Spleen (tissue), 7 donors: ENCODE results near the gene RIMBP2.

Experiments used
- POLR2A ChIP-seq, 3 donors: fragments of 450-650 bp; IDR thresholded peaks; one replicate each; pipeline ENCODE4 v1.5.1; 2017; ENCODE audit warnings: antibody characterized with exemption in 3 of 3, mild to moderate bottlenecking in 1 of 3
- POLR2AphosphoS5 ChIP-seq, 3 donors: sonication (generic); formaldehyde crosslinking; IDR thresholded peaks; one replicate each; pipeline ENCODE4 v1.5.1; 2017; ENCODE audit warnings: antibody characterized with exemption in 3 of 3
- TF ChIP-seq, protein P1 (sequence below), 11 experiments: fragments of 200-600 bp in 7 of 11; fragments of 450-650 bp in 4 of 11; sonication (generic) in 4 of 11; IDR thresholded peaks in 8 of 11; conservative IDR thresholded peaks in 3 of 11; 1 replicate in 7 of 11; 2 replicates in 4 of 11; pipeline versions ENCODE4 v1.4.0 to v1.8.0; 2016 to 2021; ENCODE audit warnings: antibody characterized with exemption in 11 of 11, inconsistent platforms in 4 of 11, mild to moderate bottlenecking in 1 of 11
- donor health status: DM: no; HTN: no; CAD: no; lungs with moderate emphysema.
- donor health status: DM: no; HTN: no; CAD: no.
- donor health status: DM: no; HTN: no; CAD: no.

DNA sequence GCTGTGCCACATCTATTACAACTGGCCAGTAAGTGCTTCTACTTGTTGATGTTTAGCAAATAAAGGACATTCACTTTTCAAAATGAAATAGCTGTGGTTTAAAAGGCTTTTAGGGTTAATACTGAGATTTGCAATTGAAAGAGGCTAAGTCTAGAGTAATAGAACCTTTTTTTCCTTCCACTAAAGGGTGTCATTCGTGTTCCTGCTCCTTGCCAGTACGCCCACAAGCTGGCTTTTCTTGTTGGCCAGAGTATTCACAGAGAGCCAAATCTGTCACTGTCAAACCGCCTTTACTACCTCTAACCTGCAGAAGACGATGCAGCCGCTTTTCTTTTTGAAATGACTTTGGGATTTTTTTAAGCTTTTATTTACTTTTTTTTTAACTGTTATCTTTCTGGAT lies 344.8 kb downstream of the RIMBP2 start:
- TF ChIP-seq, protein P1, sequence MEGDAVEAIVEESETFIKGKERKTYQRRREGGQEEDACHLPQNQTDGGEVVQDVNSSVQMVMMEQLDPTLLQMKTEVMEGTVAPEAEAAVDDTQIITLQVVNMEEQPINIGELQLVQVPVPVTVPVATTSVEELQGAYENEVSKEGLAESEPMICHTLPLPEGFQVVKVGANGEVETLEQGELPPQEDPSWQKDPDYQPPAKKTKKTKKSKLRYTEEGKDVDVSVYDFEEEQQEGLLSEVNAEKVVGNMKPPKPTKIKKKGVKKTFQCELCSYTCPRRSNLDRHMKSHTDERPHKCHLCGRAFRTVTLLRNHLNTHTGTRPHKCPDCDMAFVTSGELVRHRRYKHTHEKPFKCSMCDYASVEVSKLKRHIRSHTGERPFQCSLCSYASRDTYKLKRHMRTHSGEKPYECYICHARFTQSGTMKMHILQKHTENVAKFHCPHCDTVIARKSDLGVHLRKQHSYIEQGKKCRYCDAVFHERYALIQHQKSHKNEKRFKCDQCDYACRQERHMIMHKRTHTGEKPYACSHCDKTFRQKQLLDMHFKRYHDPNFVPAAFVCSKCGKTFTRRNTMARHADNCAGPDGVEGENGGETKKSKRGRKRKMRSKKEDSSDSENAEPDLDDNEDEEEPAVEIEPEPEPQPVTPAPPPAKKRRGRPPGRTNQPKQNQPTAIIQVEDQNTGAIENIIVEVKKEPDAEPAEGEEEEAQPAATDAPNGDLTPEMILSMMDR (IDR thresholded peaks at IDR 0.05 in 8 of 11, conservative IDR thresholded peaks at IDR 0.05 in 3 of 11) = no peak
- no peak for TF ChIP-seq POLR2AphosphoS5 (IDR thresholded peaks at IDR 0.05)
- no peak for TF ChIP-seq POLR2A (IDR thresholded peaks at IDR 0.05)
